Cardiac muscle cell (in vitro differentiated cells and primary cell): ENCODE measurements around the gene CACNG4. TPM values are rescaled to one million over a fixed set of nuclear protein-coding genes. Genes with fewer than 3 reads are reported as not detected.

Source experiments
- DNase-seq, 2 donors: peaks; one replicate each; pipeline versions ENCODE4 v3.0.0 to v3.0.0-alpha.2; 2010 to 2017; ENCODE audit warnings: low read depth in 1 of 2, low spot score in 1 of 2
- H3K27ac ChIP-seq: fragments of 200-600 bp; sonication (generic); 2 replicates; pipeline ENCODE4 v1.5.1; 2016
- H3K27me3 ChIP-seq: fragments of 200-600 bp; sonication (generic); 2 replicates; pipeline ENCODE4 v1.6.0; 2016; ENCODE audit warnings: control low read depth
- H3K36me3 ChIP-seq: fragments of 200-600 bp; sonication (generic); 2 replicates; pipeline ENCODE4 v1.5.1; 2016; ENCODE audit warnings: control low read depth
- H3K4me1 ChIP-seq: fragments of 200-600 bp; sonication (generic); 2 replicates; pipeline ENCODE4 v1.8.1; 2017; ENCODE audit warnings: low read depth, mild to moderate bottlenecking, mixed run types
- H3K4me3 ChIP-seq: fragments of 200-600 bp; sonication (generic); 2 replicates; pipeline ENCODE4 v1.5.1; 2016; ENCODE audit warnings: mild to moderate bottlenecking
- H3K9me3 ChIP-seq: fragments of 200-600 bp; sonication (generic); 2 replicates; pipeline ENCODE4 v1.5.1; 2017; ENCODE audit warnings: low read depth, mild to moderate bottlenecking, control low read depth
- CTCF ChIP-seq: IDR thresholded peaks from 2 replicates; pipeline ENCODE4 v1.5.1; 2012; ENCODE audit warnings: low read depth, mild to moderate bottlenecking, low read length
- polyA plus RNA-seq: library from polyadenylated mRNA; unstranded; fragments of >200 nt; fragmentation: Nextera tagmentation; extraction: Ambion mirVana; gene quantifications from 2 replicates; pipeline ENCODE4 v1.2.1, GENCODE V29; 2016
- total RNA-seq: library from RNA; depleted of rRNA; stranded (reverse); fragments of >200 nt; gene quantifications from 2 replicates; pipeline ENCODE4 v1.2.3, GENCODE V29; 2016

CACNG4 gene
- total and polyA plus RNA-seq, 2 experiments from 2014 or later = 1.2 TPM

- Histone ChIP-seq H3K9me3 (no peaks in the 10 kb centered on the region), H3K4me3 (no peak overlapping the region), H3K27ac (no peak overlapping the region), H3K4me1 (peaks cover 4% of the 10 kb centered on the region), H3K27me3 (no peaks in the 10 kb centered on the region), H3K36me3 (no peaks in the 10 kb centered on the region)
- no peak for TF ChIP-seq CTCF
- DNase-seq = no peak
Observed at GRCh38 chr17:67067571-67068482, 103.3 kb downstream of the CACNG4 start.

DNA sequence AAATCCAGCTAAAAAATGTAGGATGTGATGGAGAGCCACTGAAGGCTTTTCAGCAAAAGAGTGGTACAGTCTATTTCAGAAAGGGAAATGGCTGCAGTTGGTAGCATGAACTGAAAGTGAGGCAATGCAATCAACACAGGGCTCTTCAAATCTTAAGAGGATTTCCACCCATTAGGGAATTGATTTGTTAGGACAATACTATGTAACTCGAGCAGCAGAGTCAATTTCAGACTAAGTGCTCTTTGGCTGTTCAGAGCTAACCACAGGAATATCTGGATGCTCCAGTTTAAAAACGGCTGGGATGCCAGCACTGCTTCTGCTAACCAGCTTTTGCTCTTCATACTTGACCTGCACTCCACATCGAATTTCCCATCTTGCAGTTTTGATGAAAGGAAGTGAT, 104.5 kb downstream of the CACNG4 start:
- no peaks in the 10 kb centered on the region for H3K9me3 ChIP-seq
- no peak overlapping the region for H3K27ac ChIP-seq
- peak in 1 of 2 donors; percentile 27 for DNase-seq
- no peak for TF ChIP-seq CTCF
- H3K27me3 ChIP-seq = no peaks in the 10 kb centered on the region
- no peak overlapping the region for H3K4me3 ChIP-seq
- peaks cover 4% of the 10 kb centered on the region for H3K4me1 ChIP-seq
- no peaks in the 10 kb centered on the region for H3K36me3 ChIP-seq

- H3K4me3 ChIP-seq = no peak overlapping the region
- DNase-seq = no peak
Observed at GRCh38 chr17:67069603-67070136, 105.2 kb downstream of the CACNG4 start.

DNA sequence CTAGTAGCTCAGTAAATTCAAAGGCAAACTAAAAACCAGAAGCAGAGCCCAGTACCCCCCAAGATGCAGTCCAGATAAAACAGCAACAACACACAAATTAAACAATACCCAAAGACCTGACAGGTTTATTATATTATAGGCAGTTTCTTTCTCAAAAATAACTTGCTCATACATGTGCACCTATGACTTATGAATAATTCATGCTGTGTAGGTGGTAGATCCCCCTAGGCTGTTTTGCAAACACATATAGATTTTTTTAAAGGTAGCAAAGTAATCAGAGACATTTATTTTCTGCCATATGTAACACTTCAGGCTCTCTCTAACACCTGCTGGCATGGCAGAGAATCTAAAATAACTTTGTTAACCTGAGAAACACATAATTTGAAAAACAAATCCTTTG, 107.1 kb downstream of the CACNG4 start:
- Histone ChIP-seq H3K9me3 (no peaks in the 10 kb centered on the region), H3K27ac (no peak overlapping the region), H3K4me3 (no peak overlapping the region), H3K4me1 (peaks cover 4% of the 10 kb centered on the region), H3K27me3 (no peaks in the 10 kb centered on the region), H3K36me3 (peaks cover 2% of the 10 kb centered on the region)
- no peak for DNase-seq
- TF ChIP-seq CTCF = no peak

More at GRCh38 chr17:67069603-67070136, 105.2 kb downstream of the CACNG4 start:
- Histone ChIP-seq H3K27ac (no peak overlapping the region), H3K36me3 (no peaks in the 10 kb centered on the region), H3K9me3 (no peaks in the 10 kb centered on the region), H3K4me1 (peaks cover 4% of the 10 kb centered on the region), H3K27me3 (no peaks in the 10 kb centered on the region)
- no peak for TF ChIP-seq CTCF

DNA sequence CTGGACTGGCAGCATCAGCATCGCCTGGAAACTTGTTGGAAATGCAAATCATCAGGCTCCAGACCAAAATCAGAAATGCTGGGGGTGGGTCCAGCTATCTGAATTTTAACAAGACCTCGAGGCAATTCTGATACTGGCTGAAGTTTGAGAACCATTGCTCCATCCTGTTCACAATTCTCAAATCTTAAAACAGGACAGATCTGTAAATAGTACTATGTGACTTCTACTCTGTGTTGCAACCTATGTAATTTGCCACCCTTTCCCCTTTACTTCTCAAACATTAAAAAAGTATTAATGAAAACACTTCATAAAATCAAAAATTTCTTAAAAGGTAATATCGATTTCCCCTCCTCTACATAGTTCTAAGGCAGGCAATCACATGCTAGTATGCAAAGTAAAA, 108.4 kb downstream of the CACNG4 start:
- H3K27me3 ChIP-seq = no peaks in the 10 kb centered on the region
- no peak for TF ChIP-seq CTCF
- no peak overlapping the region for H3K27ac ChIP-seq
- peaks cover 4% of the 10 kb centered on the region for H3K4me1 ChIP-seq
- peaks cover 7% of the 10 kb centered on the region for H3K36me3 ChIP-seq
- H3K4me3 ChIP-seq = no peak overlapping the region
- DNase-seq = no peak
- H3K9me3 ChIP-seq = no peaks in the 10 kb centered on the region
